Measurements from ENCODE around the gene DPEP2. TPM values are rescaled to one million over a fixed set of nuclear protein-coding genes. Genes with fewer than 3 reads are reported as not detected.

DPEP2 gene
- total and polyA plus RNA-seq, 2 of the 13 experiments (the other 11 are each of a cell fraction or from before 2014, with no cell fraction given), result 0.18 TPM; not detected in 1

DNA sequence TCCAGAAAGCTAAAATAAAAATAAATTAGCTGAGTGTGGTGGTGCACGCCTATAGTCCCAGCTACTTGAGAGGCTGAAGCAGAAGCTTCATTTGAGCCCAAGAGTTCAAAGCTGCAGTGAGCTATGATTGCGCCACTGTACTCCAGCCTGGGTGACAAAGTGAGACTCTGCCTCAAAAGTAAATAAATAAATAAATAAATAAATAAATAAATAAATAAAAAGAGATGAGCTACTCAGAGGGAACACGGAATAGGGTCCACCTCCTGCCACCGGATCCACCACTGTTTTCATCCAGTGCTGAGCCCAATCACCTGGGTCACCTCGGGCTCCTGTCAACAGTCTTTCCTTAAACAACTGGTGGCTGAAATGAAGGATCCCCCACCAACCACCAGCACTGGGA is 12.3 kb downstream of the DPEP2 start:
- POLR2A ChIA-PET, result interaction anchor here (1.0 to 4.8 kb wide), 11 partner anchors 10 to 249 kb away, joined by 3 to 29 read pairs (median 11); partner anchors contain the start of genes DDX28, DPEP2, DUS2 and ESRP2

More for the DNA sequence above, 12.3 kb downstream of the DPEP2 start:
- no TSS peak for BruUV-seq (replicated peaks)
- in situ Hi-C loops (cut with HindIII; ENCODE audit: extremely low pct_ligation_motif_present, low pct_unique_long_range_greater_than_20kb), result no loop called here
- Histone ChIP-seq H3K9ac (ENCODE audit: insufficient read depth, low read depth, low read length) (peak overlapping the region; percentile 59), H3K36me3 (replicated peaks in 1 of 2; ENCODE audit: control insufficient read depth in 1 of 2, insufficient read depth in 2 of 2, low read length in 2 of 2) (no peaks in the 10 kb centered on the region), H3K27me3 (ENCODE audit: control insufficient read depth in 1 of 2, insufficient read depth in 2 of 2, low read length in 2 of 2) (peaks cover 2 to 12% of the 10 kb centered on the region in 2 experiments; a peak in 4 of 5 replicates), H3K27ac (ENCODE audit: extremely low read length, insufficient read depth, low read length) (no peak overlapping the region), H2AFZ (ENCODE audit: low read length) (peak overlapping the region; percentile 86), H3K79me2 (ENCODE audit: insufficient read depth, low read length) (no peaks in the 10 kb centered on the region), H3K9me3 (ENCODE audit: low read length) (no peaks in the 10 kb centered on the region), H3K4me3 (replicated peaks in 1 of 3; ENCODE audit: insufficient read depth in 1 of 3, low read depth in 2 of 3, low read length in 3 of 3) (peak overlapping the region; percentile 24 to 61 (median 30); a peak in 4 of 6 replicates), H4K20me1 (ENCODE audit: insufficient read depth, low read length) (no peaks in the 10 kb centered on the region), H3K4me1 (ENCODE audit: insufficient read depth, low read length) (peaks cover 59% of the 10 kb centered on the region), H3K4me2 (ENCODE audit: low read depth, low read length) (peak overlapping the region; percentile 85)
- CTCF ChIA-PET (ENCODE audit: low intra/inter-chr PET ratio, low total read pairs), result no interaction called here
- intact Hi-C loops (cut with micrococcal nuclease; ENCODE audit: unreplicated experiment), result no loop called here
- TF ChIP-seq CEBPG (CRISPR knock-in tag; IDR thresholded peaks at IDR 0.05), result peak; percentile 16; the same call in 1 of the 2 replicates
- TF ChIP-seq ZNF460 (CRISPR knock-in tag; IDR thresholded peaks at IDR 0.05; ENCODE audit: borderline replicate concordance), result peak; percentile 90
- TF ChIP-seq CEBPB (IDR thresholded peaks at IDR 0.05; ENCODE audit: borderline replicate concordance, low read depth, low read length), result peak; percentile 11; the same call in 1 of the 2 replicates
- TF ChIP-seq, protein P1, sequence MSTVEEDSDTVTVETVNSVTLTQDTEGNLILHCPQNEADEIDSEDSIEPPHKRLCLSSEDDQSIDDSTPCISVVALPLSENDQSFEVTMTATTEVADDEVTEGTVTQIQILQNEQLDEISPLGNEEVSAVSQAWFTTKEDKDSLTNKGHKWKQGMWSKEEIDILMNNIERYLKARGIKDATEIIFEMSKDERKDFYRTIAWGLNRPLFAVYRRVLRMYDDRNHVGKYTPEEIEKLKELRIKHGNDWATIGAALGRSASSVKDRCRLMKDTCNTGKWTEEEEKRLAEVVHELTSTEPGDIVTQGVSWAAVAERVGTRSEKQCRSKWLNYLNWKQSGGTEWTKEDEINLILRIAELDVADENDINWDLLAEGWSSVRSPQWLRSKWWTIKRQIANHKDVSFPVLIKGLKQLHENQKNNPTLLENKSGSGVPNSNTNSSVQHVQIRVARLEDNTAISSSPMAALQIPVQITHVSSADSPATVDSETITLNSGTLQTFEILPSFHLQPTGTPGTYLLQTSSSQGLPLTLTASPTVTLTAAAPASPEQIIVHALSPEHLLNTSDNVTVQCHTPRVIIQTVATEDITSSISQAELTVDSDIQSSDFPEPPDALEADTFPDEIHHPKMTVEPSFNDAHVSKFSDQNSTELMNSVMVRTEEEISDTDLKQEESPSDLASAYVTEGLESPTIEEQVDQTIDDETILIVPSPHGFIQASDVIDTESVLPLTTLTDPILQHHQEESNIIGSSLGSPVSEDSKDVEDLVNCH (CRISPR knock-in tag; IDR thresholded peaks at IDR 0.05), result no peak
- no peak for TF ChIP-seq ZNF766 (CRISPR knock-in tag; IDR thresholded peaks at IDR 0.05; ENCODE audit: borderline replicate concordance)
- TF ChIP-seq, protein P2, sequence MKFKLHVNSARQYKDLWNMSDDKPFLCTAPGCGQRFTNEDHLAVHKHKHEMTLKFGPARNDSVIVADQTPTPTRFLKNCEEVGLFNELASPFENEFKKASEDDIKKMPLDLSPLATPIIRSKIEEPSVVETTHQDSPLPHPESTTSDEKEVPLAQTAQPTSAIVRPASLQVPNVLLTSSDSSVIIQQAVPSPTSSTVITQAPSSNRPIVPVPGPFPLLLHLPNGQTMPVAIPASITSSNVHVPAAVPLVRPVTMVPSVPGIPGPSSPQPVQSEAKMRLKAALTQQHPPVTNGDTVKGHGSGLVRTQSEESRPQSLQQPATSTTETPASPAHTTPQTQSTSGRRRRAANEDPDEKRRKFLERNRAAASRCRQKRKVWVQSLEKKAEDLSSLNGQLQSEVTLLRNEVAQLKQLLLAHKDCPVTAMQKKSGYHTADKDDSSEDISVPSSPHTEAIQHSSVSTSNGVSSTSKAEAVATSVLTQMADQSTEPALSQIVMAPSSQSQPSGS (CRISPR knock-in tag; IDR thresholded peaks at IDR 0.05), result no peak
- TF ChIP-seq ZFP90 (CRISPR knock-in tag; IDR thresholded peaks at IDR 0.05; ENCODE audit: borderline replicate concordance), result 0 out of 2 replicates have a peak, but pooled peaks have one; percentile 12
- no peak for TF ChIP-seq FOXP1 (IDR thresholded peaks at IDR 0.05)
- peak; percentile 11; the same call in 1 of the 2 replicates for TF ChIP-seq FOXP1 (CRISPR knock-in tag; IDR thresholded peaks at IDR 0.05)
- 0 out of 2 replicates have a peak, but pooled peaks have one; percentile 10 for TF ChIP-seq HNF4A (CRISPR knock-in tag; IDR thresholded peaks at IDR 0.05)
- TF ChIP-seq ZIK1 (CRISPR knock-in tag; IDR thresholded peaks at IDR 0.05; ENCODE audit: borderline replicate concordance, low read depth), result no peak
- ATAC-seq (peak; percentile 15), DNase-seq (ENCODE audit: low spot score) (no peak), FAIRE-seq (no peak)
- 35% methylated on average over 5 of the region's 5 CpGs for WGBS (ENCODE audit: low lambda C conversion rate)

All from HepG2 (cell line).